K562 (cell line): ENCODE results near the gene LPIN2. TPM values are rescaled to one million over a fixed set of nuclear protein-coding genes. Genes with fewer than 3 reads are reported as not detected.

Experiments
- ASH1L ChIP-seq: fragments of 450-650 bp; IDR thresholded peaks from 2 replicates; pipeline ENCODE4 v1.6.1; 2018; ENCODE audit warnings: borderline replicate concordance, mild to moderate bottlenecking, low read depth; ENCODE audit not compliant: partially characterized antibody
- CBFA2T2 ChIP-seq: fragments of 450-650 bp; conservative IDR thresholded peaks from 2 replicates; pipeline ENCODE4 v1.6.1; 2017; ENCODE audit warnings: mild to moderate bottlenecking
- ETS2 ChIP-seq: IDR thresholded peaks from 2 replicates; pipeline ENCODE4 v1.6.1; 2016; ENCODE audit warnings: borderline replicate concordance, missing genetic modification characterization, mild to moderate bottlenecking, moderate library complexity, missing compliant biosample characterization; ENCODE audit not compliant: poor library complexity, severe bottlenecking
- FIP1L1 ChIP-seq: fragments of 200-400 bp; formaldehyde crosslinking; IDR thresholded peaks from 2 replicates; pipeline ENCODE4 v1.6.1; 2018; ENCODE audit warnings: mild to moderate bottlenecking, low read depth, low read length; ENCODE audit not compliant: poor library complexity, severe bottlenecking
- GATAD2A ChIP-seq: fragments of 450-650 bp; IDR thresholded peaks from 2 replicates; pipeline ENCODE4 v1.6.1; 2017
- HCFC1 ChIP-seq: IDR thresholded peaks from 2 replicates; pipeline ENCODE4 v1.6.1; 2012; ENCODE audit warnings: low read depth, low read length, improper control_type of control experiment
- HMGN3 ChIP-seq: IDR thresholded peaks from 2 replicates; pipeline ENCODE4 v1.6.1; 2011; ENCODE audit warnings: borderline replicate concordance, low read depth, mild to moderate bottlenecking, mixed read lengths, low read length; ENCODE audit not compliant: insufficient read length; ENCODE audit errors: extremely low read depth
- HOXB6 ChIP-seq: fragments of 250-450 bp; sonication (Bioruptor Pico); IDR thresholded peaks from 2 replicates; pipeline ENCODE4 v1.5.1; 2022; ENCODE audit warnings: mild to moderate bottlenecking, borderline replicate concordance
- IRF2 ChIP-seq: sonication (generic); formaldehyde crosslinking; IDR thresholded peaks from 2 replicates; pipeline ENCODE4 v1.8.1; 2022; ENCODE audit warnings: mild to moderate bottlenecking, missing genetic modification reagents
- KDM1A ChIP-seq, 2 experiments: fragments of 450-650 bp; IDR thresholded peaks; 2 replicates each; pipeline ENCODE4 v1.6.1; 2016; ENCODE audit warnings: mild to moderate bottlenecking in 2 of 2
- KDM2B ChIP-seq: fragments of 250-450 bp; sonication (Bioruptor Pico); IDR thresholded peaks from 2 replicates; pipeline ENCODE4 v1.8.0; 2021; ENCODE audit warnings: mild to moderate bottlenecking, moderate library complexity
- MBD1 ChIP-seq: fragments of 250-450 bp; sonication (Bioruptor Pico); IDR thresholded peaks from 2 replicates; pipeline ENCODE4 v1.8.0; 2022; ENCODE audit warnings: inconsistent platforms
- NR2F6 ChIP-seq: fragments of 450-650 bp; formaldehyde crosslinking; IDR thresholded peaks from 2 replicates; pipeline ENCODE4 v1.4.0; 2020; ENCODE audit warnings: mild to moderate bottlenecking
- NR4A1 ChIP-seq, 2 experiments: fragments of 250-450 bp in 1 of 2; fragments of 450-650 bp in 1 of 2; sonication (Bioruptor Pico) in 1 of 2; IDR thresholded peaks; 2 replicates each; pipeline versions ENCODE4 v1.4.0 to v1.6.1; 2016 to 2020; ENCODE audit warnings: mild to moderate bottlenecking in 2 of 2, missing compliant biosample characterization in 1 of 2, missing genetic modification characterization in 1 of 2, moderate library complexity in 1 of 2
- RBM25 ChIP-seq: fragments of 200-400 bp; formaldehyde crosslinking; IDR thresholded peaks from 2 replicates; pipeline ENCODE4 v1.6.1; 2018; ENCODE audit warnings: low read length, low read depth, moderate library complexity; ENCODE audit not compliant: severe bottlenecking
- SMARCA5 ChIP-seq: fragments of 450-650 bp; IDR thresholded peaks from 2 replicates; pipeline ENCODE4 v1.6.1; 2016
- SRF ChIP-seq, 2 experiments: fragments of 250-450, 450-650 bp in 1 of 2; sonication (Bioruptor Pico) in 1 of 2; sonication (generic) in 1 of 2; formaldehyde crosslinking; IDR thresholded peaks; 2 replicates each; pipeline versions ENCODE4 v1.5.0 to v1.5.1; 2020 to 2022; ENCODE audit warnings: mild to moderate bottlenecking in 1 of 2, missing genetic modification reagents in 1 of 2
- STAG1 ChIP-seq: sonication (generic); formaldehyde crosslinking; IDR thresholded peaks from 2 replicates; pipeline ENCODE4 v1.5.0; 2020; ENCODE audit warnings: missing genetic modification reagents, borderline replicate concordance
- TAF15 ChIP-seq: fragments of 200-400 bp; formaldehyde crosslinking; IDR thresholded peaks from 2 replicates; pipeline ENCODE4 v1.6.1; 2017; ENCODE audit warnings: mild to moderate bottlenecking, low read depth, low read length, moderate library complexity
- TRIM25 ChIP-seq: fragments of 450-650 bp; IDR thresholded peaks from 2 replicates; pipeline ENCODE4 v1.7.0; 2016; ENCODE audit warnings: borderline replicate concordance
- U2AF1 ChIP-seq: fragments of 200-400 bp; formaldehyde crosslinking; optimal IDR thresholded peaks from 2 replicates; pipeline ENCODE3; 2017; ENCODE audit warnings: mild to moderate bottlenecking, low read depth, low read length, moderate library complexity
- USF1 ChIP-seq: sonication (generic); formaldehyde crosslinking; IDR thresholded peaks from 2 replicates; pipeline ENCODE4 v1.9.0; 2022; ENCODE audit warnings: mild to moderate bottlenecking, missing genetic modification reagents
- ZBTB7A ChIP-seq: IDR thresholded peaks from 2 replicates; pipeline ENCODE4 v1.6.1; 2011; ENCODE audit warnings: low read depth, mild to moderate bottlenecking, low read length, moderate library complexity, borderline replicate concordance; ENCODE audit not compliant: control insufficient read depth
- ZC3H11A ChIP-seq: IDR thresholded peaks from 2 replicates; pipeline ENCODE4 v1.6.1; 2012; ENCODE audit warnings: low read depth, low read length, improper control_type of control experiment
- polyA plus RNA-seq, 8 experiments: library from polyadenylated mRNA; depleted of rRNA in 4 of 8; stranded (reverse) in 5 of 8; unstranded in 3 of 8; fragments of >200 nt; fragmentation: Nextera tagmentation in 2 of 8; fragmentation: Illumina TruSeq in 1 of 8; extraction: Ambion mirVana in 2 of 8; extraction: Trizol in 1 of 8; gene quantifications; 2 replicates each; pipeline versions ENCODE4 v1.2.1 to v1.2.3, GENCODE V29; 2011 to 2014; ENCODE audit warnings: inconsistent platforms in 1 of 8, missing spikeins in 1 of 8
- total RNA-seq, 7 experiments: library from RNA; depleted of rRNA in 6 of 7; stranded (reverse); fragments of >200 nt in 6 of 7; fragmentation: Illumina TruSeq in 2 of 7; extraction: Trizol in 2 of 7; gene quantifications; 2 replicates each; pipeline versions ENCODE4 v1.2.1 to v1.2.3, GENCODE V29; 2011 to 2021; ENCODE audit warnings: low replicate concordance in 1 of 7

Gene LPIN2
- total and polyA plus RNA-seq, 9 of the 15 experiments (the other 6 are each of a cell fraction or from before 2014, with no cell fraction given), result 5.2 to 34.8 (median 24.6) TPM

GRCh38 chr18:3012136-3013023 lies 564 bp downstream of the LPIN2 start (continued):
- no peak for TF ChIP-seq NR2F6 (CRISPR knock-in tag)
- TF ChIP-seq KDM2B (CRISPR knock-in tag), result no peak
- no peak for TF ChIP-seq TAF15
- TF ChIP-seq NR4A1 (CRISPR knock-in tag; IDR thresholded peaks at IDR 0.05), result no peak
- no peak for TF ChIP-seq NR4A1 (tag; IDR thresholded peaks at IDR 0.05)
- no peak for TF ChIP-seq HOXB6 (CRISPR knock-in tag)
- TF ChIP-seq CBFA2T2, result peak; percentile 59
- no peak for TF ChIP-seq ZC3H11A
- TF ChIP-seq MBD1 (CRISPR knock-in tag), result no peak
- TF ChIP-seq USF1 (CRISPR knock-in tag), result peak; percentile 96
- peak; percentile 73 for TF ChIP-seq ETS2
- TF ChIP-seq GATAD2A, result peak; percentile 81; the same call in 1 of the 2 replicates
- TF ChIP-seq SRF (CRISPR knock-in tag; IDR thresholded peaks at IDR 0.05), result no peak
- TF ChIP-seq KDM1A (IDR thresholded peaks at IDR 0.05), result no peak
- TF ChIP-seq HMGN3, result peak; percentile 49
- TF ChIP-seq RBM25, result no peak
- TF ChIP-seq TRIM25, result 0 out of 2 replicates have a peak, but pooled peaks have one; percentile 20
- no peak for TF ChIP-seq U2AF1
- TF ChIP-seq ASH1L, result no peak
- no peak for TF ChIP-seq HCFC1
- no peak for TF ChIP-seq IRF2 (CRISPR knock-in tag)
- peak; percentile 88; the same call in 1 of the 2 replicates for TF ChIP-seq ZBTB7A
- no peak for TF ChIP-seq SMARCA5
- TF ChIP-seq STAG1 (CRISPR knock-in tag), result no peak
- TF ChIP-seq FIP1L1, result peak; percentile 75
